Kidney capillary endothelial cell (primary cell): Measurements from ENCODE around the gene PRKCQ.

ENCODE experiments used
- DNase-seq: peaks from one replicate; pipeline ENCODE4 v3.0.0-alpha.2; 2018; ENCODE audit warnings: low spot score

The PRKCQ gene

GRCh38 chr10:6520138-6520537 is 59.9 kb downstream of the PRKCQ start:
- no peak for DNase-seq

- no peak for DNase-seq
These were observed 61.2 kb downstream of the PRKCQ start for GRCh38 chr10:6518791-6519429.

GRCh38 chr10:6516929-6517284 is 63.2 kb downstream of the PRKCQ start:
- DNase-seq = no peak

- no peak for DNase-seq
These were observed 63.7 kb downstream of the PRKCQ start for GRCh38 chr10:6516281-6516928.

- no peak for DNase-seq
These were observed 65.0 kb downstream of the PRKCQ start for GRCh38 chr10:6514844-6515780.

- DNase-seq = no peak
These were observed 65.9 kb downstream of the PRKCQ start for GRCh38 chr10:6514180-6514579.

- no peak for DNase-seq
These were observed 66.6 kb downstream of the PRKCQ start for GRCh38 chr10:6513476-6513875.

- DNase-seq = no peak
These were observed 67.9 kb downstream of the PRKCQ start for GRCh38 chr10:6512182-6512581.

GRCh38 chr10:6511347-6511746 is 68.7 kb downstream of the PRKCQ start:
- DNase-seq = no peak

GRCh38 chr10:6507311-6507710 is 72.8 kb downstream of the PRKCQ start:
- DNase-seq = no peak

GRCh38 chr10:6505300-6505699 is 74.8 kb downstream of the PRKCQ start:
- DNase-seq = no peak

- DNase-seq = no peak
These were observed 75.8 kb downstream of the PRKCQ start for GRCh38 chr10:6504296-6504695.

- DNase-seq = no peak
These were observed 76.9 kb downstream of the PRKCQ start for GRCh38 chr10:6503171-6503570.

- no peak for DNase-seq
These were observed 78.1 kb downstream of the PRKCQ start for GRCh38 chr10:6501931-6502330.

GRCh38 chr10:6499974-6500373 is 80.1 kb downstream of the PRKCQ start:
- no peak for DNase-seq

- DNase-seq = peak; percentile 40
These were observed 81.3 kb downstream of the PRKCQ start for GRCh38 chr10:6498771-6499170.

- no peak for DNase-seq
These were observed 82.5 kb downstream of the PRKCQ start for GRCh38 chr10:6497620-6498019.

GRCh38 chr10:6494936-6495592 is 85.0 kb downstream of the PRKCQ start:
- no peak for DNase-seq

- DNase-seq = no peak
These were observed 85.6 kb downstream of the PRKCQ start for GRCh38 chr10:6494442-6494819.

- no peak for DNase-seq
These were observed 86.3 kb downstream of the PRKCQ start for GRCh38 chr10:6493521-6494441.

- DNase-seq = no peak
These were observed 87.2 kb downstream of the PRKCQ start for GRCh38 chr10:6492896-6493295.
